ENCODE measurements around the gene KAZALD1.

KAZALD1 gene

GRCh38 chr10:101019440-101019703 lies 42.4 kb upstream of the KAZALD1 start:
- Histone ChIP-seq H3K4me1 (peaks cover 0 to 7% (median 6%) of the 10 kb centered on the region in 4 donors), H3K36me3 (no peaks in the 10 kb centered on the region), H3K27ac (no peak overlapping the region), H3K27me3 (peaks cover 0 to 54% of the 10 kb centered on the region in 2 donors), H3K9me3 (no peaks in the 10 kb centered on the region), H3K4me3 (no peak overlapping the region)
- DNase-seq, result no peak
- intact Hi-C loops (cut with DNase I; ENCODE audit: low total_unique reads), result no loop called here
- no peak for TF ChIP-seq CTCF (IDR thresholded peaks at IDR 0.05)

- intact Hi-C loops (cut with DNase I; ENCODE audit: low total_unique reads), result no loop called here
- no peak overlapping the region for H3K4me3 ChIP-seq
- DNase-seq, result no peak
- peaks cover 0 to 53% of the 10 kb centered on the region in 2 donors for H3K27me3 ChIP-seq
- H3K36me3 ChIP-seq, result no peaks in the 10 kb centered on the region
- no peak for TF ChIP-seq CTCF (IDR thresholded peaks at IDR 0.05)
- no peak overlapping the region for H3K27ac ChIP-seq
- no peaks in the 10 kb centered on the region for H3K9me3 ChIP-seq
- peaks cover 0 to 7% (median 6%) of the 10 kb centered on the region in 4 donors for H3K4me1 ChIP-seq
These were observed 41.2 kb upstream of the KAZALD1 start for GRCh38 chr10:101020427-101021075.

- no peak overlapping the region for H3K4me3 ChIP-seq
- H3K4me1 ChIP-seq, result peaks cover 0 to 7% (median 6%) of the 10 kb centered on the region in 4 donors
- no peaks in the 10 kb centered on the region for H3K36me3 ChIP-seq
- H3K9me3 ChIP-seq, result no peaks in the 10 kb centered on the region
- peaks cover 0 to 47% of the 10 kb centered on the region in 2 donors for H3K27me3 ChIP-seq
- no peak overlapping the region for H3K27ac ChIP-seq
- intact Hi-C loops (cut with DNase I; ENCODE audit: low total_unique reads), result no loop called here
- DNase-seq, result no peak
- no peak for TF ChIP-seq CTCF (IDR thresholded peaks at IDR 0.05)
These were observed 40.5 kb upstream of the KAZALD1 start for GRCh38 chr10:101021239-101021638.

GRCh38 chr10:101021692-101022251 lies 40.0 kb upstream of the KAZALD1 start:
- H3K27ac ChIP-seq, result no peak overlapping the region
- H3K4me3 ChIP-seq, result no peak overlapping the region
- H3K36me3 ChIP-seq, result no peaks in the 10 kb centered on the region
- TF ChIP-seq CTCF (IDR thresholded peaks at IDR 0.05), result no peak
- DNase-seq, result no peak
- H3K9me3 ChIP-seq, result no peaks in the 10 kb centered on the region
- H3K27me3 ChIP-seq, result peaks cover 0 to 41% of the 10 kb centered on the region in 2 donors
- intact Hi-C loops (cut with DNase I; ENCODE audit: low total_unique reads), result no loop called here
- peaks cover 0 to 7% (median 6%) of the 10 kb centered on the region in 4 donors for H3K4me1 ChIP-seq

GRCh38 chr10:101022967-101023705 lies 38.7 kb upstream of the KAZALD1 start:
- Histone ChIP-seq H3K4me1 (peaks cover 0 to 7% (median 6%) of the 10 kb centered on the region in 4 donors), H3K9me3 (no peaks in the 10 kb centered on the region), H3K36me3 (no peaks in the 10 kb centered on the region), H3K27ac (no peak overlapping the region), H3K27me3 (peaks cover 0 to 32% of the 10 kb centered on the region in 2 donors), H3K4me3 (no peak overlapping the region)
- intact Hi-C loops (cut with DNase I; ENCODE audit: low total_unique reads), result no loop called here
- TF ChIP-seq CTCF (IDR thresholded peaks at IDR 0.05), result no peak
- DNase-seq, result no peak
